ENCODE measurements around the gene RNU6-9.

- no peak for TF ChIP-seq CTCF (IDR thresholded peaks at IDR 0.05; ENCODE audit: low read length)
- no peak for TF ChIP-seq EZH2phosphoT487 (IDR thresholded peaks at IDR 0.05; ENCODE audit: low read length)
Measured at GRCh38 chr19:898663-899062, 5.4 kb downstream of the RNU6-9 start.
